PC-9 (cell line): ENCODE results near the gene CALD1. TPM values are rescaled to one million over a fixed set of nuclear protein-coding genes. Genes with fewer than 3 reads are reported as not detected.
A peak's percentile ranks its signal among the peaks of the same experiment; 100 is the strongest.

Source experiments
- BruUV-seq: library from RNA; stranded (reverse); fragments of 400-500 nt; replicated peaks from 2 replicates; lab custom pipeline; 2021; lab: Mats Ljungman, UMichigan
- CTCF ChIA-PET: fragments of 300-600 bp; sonication (Branson Sonifier 250); formaldehyde crosslinking; loops from one replicate; lab custom pipeline; 2022; ENCODE audit warnings: antibody characterized with exemption; lab: Charles Lee
- POLR2A ChIA-PET: fragments of 300-600 bp; sonication (Branson Sonifier 250); formaldehyde crosslinking; loops from one replicate; lab custom pipeline; 2022; ENCODE audit warnings: antibody characterized with exemption; ENCODE audit not compliant: unreplicated experiment; lab: Charles Lee
- DNase-seq, 2 experiments: peaks; one replicate each; pipeline versions ENCODE4 v3.0.0 to v3.0.0-alpha.2; 2015 to 2022; ENCODE audit warnings: mixed read lengths in 1 of 2
- H2AFZ ChIP-seq: fragments of 200-600 bp; sonication (generic); 2 replicates; pipeline ENCODE4 v1.8.1; 2017; ENCODE audit warnings: antibody characterized with exemption
- H3F3A ChIP-seq: fragments of 200-600 bp; sonication (generic); 2 replicates; pipeline ENCODE4 v1.8.1; 2017; ENCODE audit warnings: antibody characterized with exemption, mild to moderate bottlenecking, low read depth; ENCODE audit not compliant: insufficient read depth
- H3K27ac ChIP-seq: fragments of 200-600 bp; sonication (generic); 2 replicates; pipeline ENCODE4 v1.6.1; 2016; ENCODE audit warnings: mixed run types
- H3K27me3 ChIP-seq: fragments of 200-600 bp; sonication (generic); 2 replicates; pipeline ENCODE4 v1.6.1; 2016; ENCODE audit warnings: low read depth, mixed run types; ENCODE audit not compliant: insufficient read depth
- H3K36me3 ChIP-seq: fragments of 200-600 bp; sonication (generic); 2 replicates; pipeline ENCODE4 v1.6.1; 2016; ENCODE audit warnings: low read depth, mixed run types
- H3K4me1 ChIP-seq: fragments of 200-600 bp; sonication (generic); replicated peaks from 2 replicates; pipeline ENCODE4 v1.6.1; 2016; ENCODE audit warnings: mixed run types; ENCODE audit not compliant: insufficient read depth
- H3K4me2 ChIP-seq: fragments of 200-600 bp; sonication (generic); 2 replicates; pipeline ENCODE4 v1.6.1; 2017; ENCODE audit warnings: mixed run types
- H3K4me3 ChIP-seq: fragments of 200-600 bp; sonication (generic); 2 replicates; pipeline ENCODE4 v1.6.1; 2016; ENCODE audit warnings: mixed run types
- H3K79me2 ChIP-seq: fragments of 200-600 bp; sonication (generic); 2 replicates; pipeline ENCODE4 v1.6.1; 2017; ENCODE audit warnings: low read depth, mixed run types
- H3K9me2 ChIP-seq: fragments of 200-600 bp; sonication (generic); 2 replicates; pipeline ENCODE4 v1.8.1; 2017; ENCODE audit warnings: mild to moderate bottlenecking; ENCODE audit not compliant: insufficient read depth
- H3K9me3 ChIP-seq: fragments of 200-600 bp; sonication (generic); 2 replicates; pipeline ENCODE4 v1.8.1; 2016; ENCODE audit warnings: low read depth; ENCODE audit not compliant: insufficient read depth
- H4K20me1 ChIP-seq: fragments of 200-600 bp; sonication (generic); 2 replicates; pipeline ENCODE4 v1.8.1; 2017; ENCODE audit not compliant: insufficient read depth
- CTCF ChIP-seq: fragments of 200-600 bp; sonication (generic); conservative IDR thresholded peaks from 2 replicates; pipeline ENCODE4 v1.6.1; 2017; ENCODE audit warnings: mixed run types, antibody characterized with exemption, mild to moderate bottlenecking, moderate library complexity
- EZH2 ChIP-seq: fragments of 200-600 bp; sonication (generic); IDR thresholded peaks from 2 replicates; pipeline ENCODE4 v1.8.0; 2017; ENCODE audit warnings: antibody characterized with exemption, low read depth
- intact Hi-C: fragments of 100-400 bp; cut with micrococcal nuclease; formaldehyde crosslinking; loops from one replicate; pipeline ENCODE4 v1.10.0; 2022; ENCODE audit not compliant: unreplicated experiment
- total RNA-seq: library from RNA; stranded (reverse); gene quantifications from 2 replicates; pipeline ENCODE4 v1.2.3, GENCODE V29; 2021

CALD1 gene
- total RNA-seq, 1 experiment from 2014 or later = 84.4 TPM

- DNase-seq = no peak
- TF ChIP-seq CTCF (no peak), EZH2 (no peak)
- no peak overlapping the region for H3K27ac ChIP-seq
- no peaks in the 10 kb centered on the region for H3K36me3 ChIP-seq
- intact Hi-C loops = no loop called here
- BruUV-seq = no TSS peak
- CTCF ChIA-PET = interaction anchor here (0.7 to 1.0 kb wide), 2 partner anchors 258 to 272 kb away, joined by 3 to 4 read pairs; no protein-coding TSS in a partner anchor
- no peaks in the 10 kb centered on the region for H3K27me3 ChIP-seq
- H3K9me3 ChIP-seq = no peaks in the 10 kb centered on the region
- H3K4me3 ChIP-seq = no peak overlapping the region
- peaks cover 10% of the 10 kb centered on the region for H3K4me1 ChIP-seq
- POLR2A ChIA-PET = no interaction called here
- H3F3A ChIP-seq = no peaks in the 10 kb centered on the region
- H3K4me2 ChIP-seq = no peak overlapping the region
- no peaks in the 10 kb centered on the region for H3K79me2 ChIP-seq
- peaks cover 4% of the 10 kb centered on the region; the same call in 1 of the 2 replicates for H3K9me2 ChIP-seq
- no peak overlapping the region for H2AFZ ChIP-seq
- H4K20me1 ChIP-seq = no peaks in the 10 kb centered on the region
These were observed 168.8 kb downstream of the CALD1 start for GRCh38 chr7:134948246-134948645.

- H2AFZ ChIP-seq = no peak overlapping the region
- peak overlapping the region; percentile 41 for H3K4me2 ChIP-seq
- CTCF ChIA-PET = interaction anchor here (0.7 to 1.0 kb wide), 2 partner anchors 259 to 272 kb away, joined by 3 to 4 read pairs; no protein-coding TSS in a partner anchor
- TF ChIP-seq CTCF = no peak
- no peak for TF ChIP-seq EZH2
- no peaks in the 10 kb centered on the region for H3K79me2 ChIP-seq
- intact Hi-C loops = no loop called here
- 0 out of 2 replicates have a peak, but pooled peaks cover 3% of the 10 kb centered on the region for H3F3A ChIP-seq
- POLR2A ChIA-PET = no interaction called here
- no peaks in the 10 kb centered on the region for H3K27me3 ChIP-seq
- H3K9me2 ChIP-seq = peaks cover 4% of the 10 kb centered on the region; the same call in 1 of the 2 replicates
- H3K27ac ChIP-seq = peak overlapping the region; percentile 8; the same call in 1 of the 2 replicates
- DNase-seq = peak; percentile 23 to 48
- H3K4me1 ChIP-seq = peaks cover 10% of the 10 kb centered on the region
- no peaks in the 10 kb centered on the region for H4K20me1 ChIP-seq
- no peaks in the 10 kb centered on the region for H3K9me3 ChIP-seq
- no TSS peak for BruUV-seq
- no peak overlapping the region for H3K4me3 ChIP-seq
- H3K36me3 ChIP-seq = no peaks in the 10 kb centered on the region
These were observed 169.3 kb downstream of the CALD1 start for GRCh38 chr7:134948736-134949135.

DNA sequence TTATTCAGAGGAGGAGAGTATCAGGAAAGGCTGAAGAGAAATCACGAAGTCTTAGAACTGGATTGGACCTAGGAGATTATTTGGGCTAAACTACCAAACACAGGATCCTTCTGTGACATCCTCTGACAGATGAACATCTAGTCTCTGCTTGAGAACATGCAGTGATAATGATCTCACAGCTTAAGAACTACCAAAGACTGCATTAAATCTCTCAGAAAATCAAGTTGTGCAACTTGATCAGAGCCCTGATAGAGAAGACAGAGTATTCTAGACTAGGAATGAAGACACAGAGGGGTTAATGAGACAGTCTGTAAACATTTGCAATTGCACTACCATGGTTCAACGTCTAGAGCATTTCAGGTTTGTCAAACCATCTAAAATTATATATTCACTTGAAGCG is 169.7 kb downstream of the CALD1 start:
- H3K9me3 ChIP-seq = no peaks in the 10 kb centered on the region
- peak overlapping the region; percentile 41 for H3K4me2 ChIP-seq
- H2AFZ ChIP-seq = no peak overlapping the region
- H3K4me1 ChIP-seq = peaks cover 10% of the 10 kb centered on the region
- H3K27ac ChIP-seq = peak overlapping the region; percentile 8; the same call in 1 of the 2 replicates
- no peaks in the 10 kb centered on the region for H3K27me3 ChIP-seq
- no peak overlapping the region for H3K4me3 ChIP-seq
- TF ChIP-seq EZH2 = no peak
- no peak for TF ChIP-seq CTCF
- DNase-seq = no peak
- POLR2A ChIA-PET = no interaction called here
- H3K36me3 ChIP-seq = no peaks in the 10 kb centered on the region
- no peaks in the 10 kb centered on the region for H3K79me2 ChIP-seq
- BruUV-seq = no TSS peak
- no peaks in the 10 kb centered on the region for H4K20me1 ChIP-seq
- peaks cover 4% of the 10 kb centered on the region; the same call in 1 of the 2 replicates for H3K9me2 ChIP-seq
- 0 out of 2 replicates have a peak, but pooled peaks cover 5% of the 10 kb centered on the region for H3F3A ChIP-seq
- intact Hi-C loops = no loop called here
- CTCF ChIA-PET = interaction anchor here (1.0 kb wide), 1 partner anchor 259 kb away, joined by 4 read pairs; no protein-coding TSS in a partner anchor
